SK-N-MC (cell line): Measurements from ENCODE around the gene UBE2C.

ENCODE experiments used
- EZH2 ChIP-seq: fragments of 200-600 bp; sonication (generic); IDR thresholded peaks from one replicate; pipeline ENCODE4 v1.6.1; 2017; ENCODE audit warnings: antibody characterized with exemption
- FOXP2 ChIP-seq: optimal IDR thresholded peaks from 2 replicates; pipeline ENCODE3; 2011; ENCODE audit warnings: mild to moderate bottlenecking, moderate library complexity; ENCODE audit not compliant: insufficient read depth; ENCODE audit errors: extremely low read length, control extremely low read depth
- POLR2AphosphoS5 ChIP-seq: IDR thresholded peaks from 2 replicates; pipeline ENCODE4 v1.6.1; 2012; ENCODE audit warnings: mild to moderate bottlenecking, low read depth, low read length, borderline replicate concordance

DNA sequence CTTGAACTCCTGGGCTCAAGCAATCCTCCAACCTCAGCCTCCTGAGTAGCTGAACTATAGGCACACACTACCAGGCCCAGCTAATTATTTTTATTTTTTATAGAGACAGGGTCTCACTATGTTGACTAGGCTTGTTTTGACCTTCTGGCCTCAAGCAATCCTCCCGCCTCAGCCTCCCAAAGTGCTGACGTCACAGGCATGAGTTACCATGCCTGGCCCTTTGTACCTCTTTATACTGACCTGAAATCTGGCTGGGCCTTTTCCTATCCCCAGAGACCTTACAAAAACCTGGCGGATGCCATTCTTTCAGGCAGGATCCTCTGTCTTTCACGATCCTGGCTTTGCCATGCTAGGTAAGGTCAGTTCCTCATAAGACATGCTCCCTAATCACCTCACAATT, 32.3 kb upstream of the UBE2C start:
- TF ChIP-seq EZH2 (no peak), POLR2AphosphoS5 (no peak), FOXP2 (no peak)
